Measurements from ENCODE around the gene SNRPF.

GRCh38 chr12:95908573-95908972 is 49.8 kb downstream of the SNRPF start:
- TF ChIP-seq POLR2A (IDR thresholded peaks at IDR 0.05; ENCODE audit: low read depth, low read length): no peak
- TF ChIP-seq POLR2AphosphoS5 (IDR thresholded peaks at IDR 0.05; ENCODE audit: low read depth, low read length): no peak
